Sigmoid colon (tissue), 4 donors: Measurements from ENCODE around the gene KDM5C.

Experiments
- EP300 ChIP-seq, 4 donors: sonication (generic); formaldehyde crosslinking; IDR thresholded peaks; one replicate each; pipeline ENCODE4 v1.6.1; 2017; ENCODE audit warnings: antibody characterized with exemption in 4 of 4
- POLR2A ChIP-seq, 2 donors: fragments of 450-650 bp; IDR thresholded peaks; one replicate each; pipeline ENCODE4 v1.6.1; 2016; ENCODE audit warnings: antibody characterized with exemption in 2 of 2, mild to moderate bottlenecking in 2 of 2, moderate library complexity in 2 of 2
- TF ChIP-seq, protein P1 (sequence below), 4 experiments: fragments of 450-650 bp in 3 of 4; fragments of 200-600 bp in 1 of 4; IDR thresholded peaks; one replicate each; pipeline ENCODE4 v1.5.1; 2016 to 2019; ENCODE audit warnings: antibody characterized with exemption in 4 of 4, mild to moderate bottlenecking in 3 of 4, moderate library complexity in 2 of 4

DNA sequence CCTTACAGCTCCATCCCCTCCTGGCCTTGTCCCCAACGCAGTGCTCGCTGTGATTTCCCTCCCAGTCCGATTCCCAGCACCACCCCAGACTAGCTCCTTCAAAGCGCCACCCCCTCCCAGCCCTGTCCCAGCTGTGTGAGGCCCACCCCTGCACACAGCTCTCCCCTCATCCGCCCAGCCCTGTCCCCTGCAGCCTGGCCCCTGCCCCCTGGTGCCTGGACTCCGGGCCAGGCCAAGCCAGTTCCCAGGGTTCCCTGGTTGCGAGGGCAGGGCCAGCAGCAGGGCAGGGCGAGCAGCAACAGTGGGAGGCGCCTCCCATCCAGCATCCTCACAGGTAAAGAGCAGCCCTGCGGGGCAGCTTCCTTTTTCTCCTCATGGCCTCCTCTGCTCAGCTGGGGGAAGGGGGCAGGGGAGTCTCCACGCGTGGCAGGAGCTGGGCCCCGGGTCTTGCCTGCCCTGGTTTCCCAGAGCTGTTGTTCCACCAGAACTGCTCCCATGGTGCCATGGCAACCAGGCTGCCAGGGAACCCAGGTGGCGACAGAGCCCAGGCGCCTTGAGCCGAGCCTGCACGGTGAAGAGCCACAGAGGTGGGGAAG, 31.5 kb upstream of the KDM5C start:
- TF ChIP-seq, protein P1, sequence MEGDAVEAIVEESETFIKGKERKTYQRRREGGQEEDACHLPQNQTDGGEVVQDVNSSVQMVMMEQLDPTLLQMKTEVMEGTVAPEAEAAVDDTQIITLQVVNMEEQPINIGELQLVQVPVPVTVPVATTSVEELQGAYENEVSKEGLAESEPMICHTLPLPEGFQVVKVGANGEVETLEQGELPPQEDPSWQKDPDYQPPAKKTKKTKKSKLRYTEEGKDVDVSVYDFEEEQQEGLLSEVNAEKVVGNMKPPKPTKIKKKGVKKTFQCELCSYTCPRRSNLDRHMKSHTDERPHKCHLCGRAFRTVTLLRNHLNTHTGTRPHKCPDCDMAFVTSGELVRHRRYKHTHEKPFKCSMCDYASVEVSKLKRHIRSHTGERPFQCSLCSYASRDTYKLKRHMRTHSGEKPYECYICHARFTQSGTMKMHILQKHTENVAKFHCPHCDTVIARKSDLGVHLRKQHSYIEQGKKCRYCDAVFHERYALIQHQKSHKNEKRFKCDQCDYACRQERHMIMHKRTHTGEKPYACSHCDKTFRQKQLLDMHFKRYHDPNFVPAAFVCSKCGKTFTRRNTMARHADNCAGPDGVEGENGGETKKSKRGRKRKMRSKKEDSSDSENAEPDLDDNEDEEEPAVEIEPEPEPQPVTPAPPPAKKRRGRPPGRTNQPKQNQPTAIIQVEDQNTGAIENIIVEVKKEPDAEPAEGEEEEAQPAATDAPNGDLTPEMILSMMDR (IDR thresholded peaks at IDR 0.05), result no peak
- TF ChIP-seq EP300 (IDR thresholded peaks at IDR 0.05), result no peak
- TF ChIP-seq POLR2A (IDR thresholded peaks at IDR 0.05), result no peak
